Astrocyte (in vitro differentiated cells and primary cell): ENCODE results near the gene VPS37C.
"Not testable (repeated sequence)": the region's sequence is repeated elsewhere in the genome, so short reads cannot be mapped to it uniquely, and the experiment has no call there.

Source experiments
- EZH2 ChIP-seq: IDR thresholded peaks from 2 replicates; pipeline ENCODE4 v1.6.1; 2012; ENCODE audit warnings: mild to moderate bottlenecking, low read length, inconsistent platforms; ENCODE audit not compliant: insufficient read depth
- TF ChIP-seq, protein P1 (sequence below): IDR thresholded peaks from 2 replicates; pipeline ENCODE4 v1.5.1; 2011; ENCODE audit warnings: low read depth, mild to moderate bottlenecking, inconsistent platforms, low read length, moderate library complexity; ENCODE audit not compliant: insufficient read depth

DNA sequence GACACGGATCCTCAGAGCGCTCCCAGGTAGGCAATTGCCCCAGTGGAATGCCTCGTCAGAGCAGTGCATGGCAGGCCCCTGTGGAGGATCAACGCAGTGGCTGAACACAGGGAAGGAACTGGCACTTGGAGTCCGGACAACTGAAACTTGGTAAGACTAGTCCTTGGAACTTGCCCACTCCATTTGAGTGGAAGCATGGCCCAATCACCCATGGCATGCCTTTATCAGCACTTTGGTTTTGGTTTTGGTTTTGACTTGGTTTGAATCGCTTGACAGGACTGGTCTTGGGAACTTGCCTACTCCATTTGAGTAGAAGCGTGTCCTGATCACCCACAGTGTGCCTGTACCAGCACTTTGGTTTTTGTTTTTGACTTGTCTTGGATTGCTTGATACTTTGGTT lies 67.1 kb downstream of the VPS37C start:
- TF ChIP-seq, protein P1, sequence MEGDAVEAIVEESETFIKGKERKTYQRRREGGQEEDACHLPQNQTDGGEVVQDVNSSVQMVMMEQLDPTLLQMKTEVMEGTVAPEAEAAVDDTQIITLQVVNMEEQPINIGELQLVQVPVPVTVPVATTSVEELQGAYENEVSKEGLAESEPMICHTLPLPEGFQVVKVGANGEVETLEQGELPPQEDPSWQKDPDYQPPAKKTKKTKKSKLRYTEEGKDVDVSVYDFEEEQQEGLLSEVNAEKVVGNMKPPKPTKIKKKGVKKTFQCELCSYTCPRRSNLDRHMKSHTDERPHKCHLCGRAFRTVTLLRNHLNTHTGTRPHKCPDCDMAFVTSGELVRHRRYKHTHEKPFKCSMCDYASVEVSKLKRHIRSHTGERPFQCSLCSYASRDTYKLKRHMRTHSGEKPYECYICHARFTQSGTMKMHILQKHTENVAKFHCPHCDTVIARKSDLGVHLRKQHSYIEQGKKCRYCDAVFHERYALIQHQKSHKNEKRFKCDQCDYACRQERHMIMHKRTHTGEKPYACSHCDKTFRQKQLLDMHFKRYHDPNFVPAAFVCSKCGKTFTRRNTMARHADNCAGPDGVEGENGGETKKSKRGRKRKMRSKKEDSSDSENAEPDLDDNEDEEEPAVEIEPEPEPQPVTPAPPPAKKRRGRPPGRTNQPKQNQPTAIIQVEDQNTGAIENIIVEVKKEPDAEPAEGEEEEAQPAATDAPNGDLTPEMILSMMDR, result not testable (repeated sequence)
- TF ChIP-seq EZH2, result not testable (repeated sequence)
